BLaER1 (cell line): ENCODE results near the gene KLF13.

Experiments used
- H3K27ac ChIP-seq: shearing (Covaris generic); formaldehyde crosslinking; 2 replicates; pipeline ENCODE4 v1.8.1; 2022
- H3K27me3 ChIP-seq: shearing (Covaris generic); formaldehyde crosslinking; 2 replicates; pipeline ENCODE4 v1.8.1; 2022
- H3K36me3 ChIP-seq: shearing (Covaris generic); formaldehyde crosslinking; 2 replicates; pipeline ENCODE4 v1.8.1; 2022
- H3K4me1 ChIP-seq: shearing (Covaris generic); formaldehyde crosslinking; 2 replicates; pipeline ENCODE4 v1.8.1; 2022
- H3K4me2 ChIP-seq: shearing (Covaris generic); formaldehyde crosslinking; 2 replicates; pipeline ENCODE4 v1.8.1; 2022
- H3K4me3 ChIP-seq: shearing (Covaris generic); formaldehyde crosslinking; 2 replicates; pipeline ENCODE4 v1.8.1; 2022
- H3K9ac ChIP-seq: shearing (Covaris generic); formaldehyde crosslinking; 2 replicates; pipeline ENCODE4 v1.8.1; 2022
- H3K9me3 ChIP-seq: shearing (Covaris generic); formaldehyde crosslinking; 2 replicates; pipeline ENCODE4 v1.8.1; 2022
- H4K20me1 ChIP-seq: shearing (Covaris generic); formaldehyde crosslinking; 2 replicates; pipeline ENCODE4 v1.8.1; 2022
- Cebpa-rat ChIP-seq: shearing (Covaris generic); IDR thresholded peaks from 2 replicates; pipeline ENCODE4 v1.8.1; 2022

KLF13 gene

GRCh38 chr15:31384568-31384967 is 57.9 kb downstream of the KLF13 start:
- no peak for TF ChIP-seq Cebpa-rat
- peaks cover 25% of the 10 kb centered on the region for H3K36me3 ChIP-seq

GRCh38 chr15:31385736-31386135 is 59.1 kb downstream of the KLF13 start:
- Histone ChIP-seq H3K27me3 (peaks cover 6% of the 10 kb centered on the region; the same call in 1 of the 2 replicates), H3K9ac (no peak overlapping the region), H3K9me3 (peaks cover 15% of the 10 kb centered on the region), H3K4me2 (no peak overlapping the region), H3K4me1 (peaks cover 12% of the 10 kb centered on the region), H3K4me3 (no peak overlapping the region), H4K20me1 (no peaks in the 10 kb centered on the region), H3K36me3 (peaks cover 13% of the 10 kb centered on the region), H3K27ac (no peak overlapping the region)
- TF ChIP-seq Cebpa-rat, result no peak

More at GRCh38 chr15:31384568-31384967, 57.9 kb downstream of the KLF13 start:
- no peak overlapping the region for H3K4me2 ChIP-seq
- no peak overlapping the region for H3K9ac ChIP-seq
- no peak overlapping the region for H3K4me3 ChIP-seq
- no peak overlapping the region for H3K27ac ChIP-seq
- H3K9me3 ChIP-seq, result peaks cover 11% of the 10 kb centered on the region; the same call in 1 of the 2 replicates
- H3K27me3 ChIP-seq, result no peaks in the 10 kb centered on the region
- H4K20me1 ChIP-seq, result peaks cover 2% of the 10 kb centered on the region; the same call in 1 of the 2 replicates
- peaks cover 12% of the 10 kb centered on the region for H3K4me1 ChIP-seq

- H3K4me3 ChIP-seq, result no peak overlapping the region
- no peak overlapping the region for H3K4me2 ChIP-seq
- H3K27me3 ChIP-seq, result peaks cover 13% of the 10 kb centered on the region
- TF ChIP-seq Cebpa-rat, result no peak
- H3K27ac ChIP-seq, result no peak overlapping the region
- H3K4me1 ChIP-seq, result peaks cover 17% of the 10 kb centered on the region
- H3K9ac ChIP-seq, result no peak overlapping the region
- H3K36me3 ChIP-seq, result no peaks in the 10 kb centered on the region; the same call in 1 of the 2 replicates
- peaks cover 15% of the 10 kb centered on the region for H3K9me3 ChIP-seq
- H4K20me1 ChIP-seq, result no peaks in the 10 kb centered on the region
These were observed 60.5 kb downstream of the KLF13 start for GRCh38 chr15:31387092-31387478.

GRCh38 chr15:31387479-31388118 is 61.0 kb downstream of the KLF13 start:
- H3K27ac ChIP-seq, result no peak overlapping the region
- H3K4me1 ChIP-seq, result peaks cover 21% of the 10 kb centered on the region
- no peaks in the 10 kb centered on the region for H4K20me1 ChIP-seq
- H3K36me3 ChIP-seq, result no peaks in the 10 kb centered on the region
- H3K9ac ChIP-seq, result no peak overlapping the region
- no peak for TF ChIP-seq Cebpa-rat
- peak overlapping the region; percentile 52 for H3K4me2 ChIP-seq
- no peak overlapping the region for H3K4me3 ChIP-seq
- peaks cover 18% of the 10 kb centered on the region for H3K27me3 ChIP-seq
- H3K9me3 ChIP-seq, result peaks cover 15% of the 10 kb centered on the region

GRCh38 chr15:31389576-31389975 is 62.9 kb downstream of the KLF13 start:
- no peak for TF ChIP-seq Cebpa-rat
- Histone ChIP-seq H3K4me1 (peaks cover 36% of the 10 kb centered on the region), H4K20me1 (0 out of 2 replicates have a peak, but pooled peaks cover 4% of the 10 kb centered on the region), H3K9ac (no peak overlapping the region), H3K27ac (no peak overlapping the region), H3K4me3 (no peak overlapping the region), H3K9me3 (peaks cover 15% of the 10 kb centered on the region), H3K27me3 (peaks cover 32% of the 10 kb centered on the region), H3K36me3 (no peaks in the 10 kb centered on the region), H3K4me2 (no peak overlapping the region)

- H4K20me1 ChIP-seq, result 0 out of 2 replicates have a peak, but pooled peaks cover 4% of the 10 kb centered on the region
- H3K4me3 ChIP-seq, result no peak overlapping the region
- no peak for TF ChIP-seq Cebpa-rat
- H3K27me3 ChIP-seq, result peaks cover 32% of the 10 kb centered on the region
- no peaks in the 10 kb centered on the region for H3K36me3 ChIP-seq
- peaks cover 15% of the 10 kb centered on the region for H3K9me3 ChIP-seq
- H3K4me1 ChIP-seq, result peaks cover 36% of the 10 kb centered on the region
- no peak overlapping the region for H3K4me2 ChIP-seq
- no peak overlapping the region for H3K27ac ChIP-seq
- H3K9ac ChIP-seq, result no peak overlapping the region
These were observed 63.4 kb downstream of the KLF13 start for GRCh38 chr15:31390029-31390428.

GRCh38 chr15:31390777-31391486 is 64.3 kb downstream of the KLF13 start:
- peaks cover 15% of the 10 kb centered on the region for H3K9me3 ChIP-seq
- no peaks in the 10 kb centered on the region for H3K36me3 ChIP-seq

GRCh38 chr15:31391687-31392671 is 65.3 kb downstream of the KLF13 start:
- H3K9me3 ChIP-seq, result peaks cover 5% of the 10 kb centered on the region
- H3K4me1 ChIP-seq, result peaks cover 36% of the 10 kb centered on the region
- peak overlapping the region; percentile 29; the same call in 1 of the 2 replicates for H3K9ac ChIP-seq
- peak overlapping the region; percentile 71 for H3K4me3 ChIP-seq
- no peak for TF ChIP-seq Cebpa-rat
- peak overlapping the region; percentile 98 for H3K4me2 ChIP-seq
- 0 out of 2 replicates have a peak, but pooled peaks cover 4% of the 10 kb centered on the region for H4K20me1 ChIP-seq
- no peaks in the 10 kb centered on the region for H3K36me3 ChIP-seq
- peaks cover 32% of the 10 kb centered on the region for H3K27me3 ChIP-seq
- H3K27ac ChIP-seq, result no peak overlapping the region

More at GRCh38 chr15:31390777-31391486, 64.3 kb downstream of the KLF13 start:
- Histone ChIP-seq H3K27me3 (peaks cover 32% of the 10 kb centered on the region), H3K4me2 (no peak overlapping the region), H3K4me3 (no peak overlapping the region), H3K4me1 (peaks cover 36% of the 10 kb centered on the region), H3K9ac (no peak overlapping the region), H3K27ac (no peak overlapping the region), H4K20me1 (0 out of 2 replicates have a peak, but pooled peaks cover 4% of the 10 kb centered on the region)
- TF ChIP-seq Cebpa-rat, result no peak

GRCh38 chr15:31392761-31393401 is 66.2 kb downstream of the KLF13 start:
- no peak overlapping the region for H3K27ac ChIP-seq
- H3K4me3 ChIP-seq, result peak overlapping the region; percentile 71
- H3K27me3 ChIP-seq, result peaks cover 32% of the 10 kb centered on the region
- H3K9ac ChIP-seq, result 0 out of 2 replicates have a peak overlapping the region, but pooled peaks have one; percentile 41
- H3K36me3 ChIP-seq, result no peaks in the 10 kb centered on the region
- TF ChIP-seq Cebpa-rat, result no peak
- H4K20me1 ChIP-seq, result 0 out of 2 replicates have a peak, but pooled peaks cover 4% of the 10 kb centered on the region
- peaks cover 36% of the 10 kb centered on the region for H3K4me1 ChIP-seq
- H3K4me2 ChIP-seq, result peak overlapping the region; percentile 98
- H3K9me3 ChIP-seq, result peaks cover 4% of the 10 kb centered on the region
